Thyroid gland (tissue), 4 donors: ENCODE data around the gene CAPZA3. TPM values are rescaled to one million over a fixed set of nuclear protein-coding genes. Genes with fewer than 3 reads are reported as not detected.

Source experiments
- DNase-seq, 2 donors: peaks; one replicate each; pipeline ENCODE4 v3.0.0-alpha.2; 2019
- H3K27ac ChIP-seq, 3 donors: fragments of 200-600 bp; sonication (generic); 1 replicate in 2 of 3; 2 replicates in 1 of 3; pipeline ENCODE4 v1.5.1; 2016 to 2019; ENCODE audit warnings: mild to moderate bottlenecking in 1 of 3, moderate library complexity in 1 of 3
- H3K27me3 ChIP-seq: fragments of 200-600 bp; sonication (generic); one replicate; pipeline ENCODE4 v1.5.1; 2019
- H3K36me3 ChIP-seq, 2 donors: fragments of 200-600 bp; sonication (generic); one replicate each; pipeline ENCODE4 v1.5.1; 2016 to 2019
- H3K4me1 ChIP-seq, 2 donors: fragments of 200-600 bp; sonication (generic); one replicate each; pipeline ENCODE4 v1.5.1; 2017 to 2019
- H3K4me3 ChIP-seq, 3 donors: fragments of 200-600 bp; sonication (generic); replicated peaks in 1 of 3; 1 replicate in 2 of 3; 2 replicates in 1 of 3; pipeline ENCODE4 v1.5.1; 2016; ENCODE audit warnings: mild to moderate bottlenecking in 1 of 3
- H3K9me3 ChIP-seq: fragments of 200-600 bp; sonication (generic); one replicate; pipeline ENCODE4 v1.5.1; 2017
- CTCF ChIP-seq, 6 experiments: fragments of 200-600 bp in 3 of 6; fragments of 450-650 bp in 3 of 6; sonication (generic) in 3 of 6; IDR thresholded peaks; one replicate each; pipeline ENCODE4 v1.5.1; 2016 to 2019; ENCODE audit warnings: antibody characterized with exemption in 6 of 6, mild to moderate bottlenecking in 2 of 6, inconsistent platforms in 1 of 6, moderate library complexity in 1 of 6
- POLR2A ChIP-seq, 2 donors: fragments of 450-650 bp; IDR thresholded peaks; one replicate each; pipeline ENCODE4 v1.6.1; 2017; ENCODE audit warnings: antibody characterized with exemption in 2 of 2, mild to moderate bottlenecking in 2 of 2, moderate library complexity in 1 of 2
- WGBS, 2 donors: methylation state at CpG; one replicate each; pipeline ENCODE4 v1.1.5; 2017; 5-methylcytosine and 5-hydroxymethylcytosine counted together
- intact Hi-C: fragments of 100-400 bp; cut with DNase I; formaldehyde crosslinking; loops from one replicate; pipeline ENCODE4 v1.15.1; 2023
- total RNA-seq, 4 donors: library from RNA; depleted of rRNA; stranded (reverse); fragments of >200 nt; gene quantifications; one replicate each; pipeline ENCODE4 v1.2.3, GENCODE V29; 2016

CAPZA3 gene
- total RNA-seq, 4 donors from 2014 or later = 0.40 TPM; not detected in 3

GRCh38 chr12:18731156-18731555, 6.8 kb upstream of the CAPZA3 start:
- Histone ChIP-seq H3K27me3 (no peaks in the 10 kb centered on the region), H3K9me3 (no peaks in the 10 kb centered on the region), H3K27ac (no peak overlapping the region), H3K4me3 (no peak overlapping the region), H3K36me3 (no peaks in the 10 kb centered on the region), H3K4me1 (no peaks in the 10 kb centered on the region)
- TF ChIP-seq CTCF (IDR thresholded peaks at IDR 0.05) (no peak), POLR2A (IDR thresholded peaks at IDR 0.05) (no peak)
- 77 to 86% methylated on average over 5 of the region's 5 CpGs for WGBS, 2 donors
- DNase-seq = no peak
- intact Hi-C loops = no loop called here

GRCh38 chr12:18747895-18748294, 10.0 kb downstream of the CAPZA3 start:
- TF ChIP-seq CTCF (IDR thresholded peaks at IDR 0.05) = no peak
- no peak for TF ChIP-seq POLR2A (IDR thresholded peaks at IDR 0.05)
- Histone ChIP-seq H3K9me3 (no peaks in the 10 kb centered on the region), H3K27me3 (no peaks in the 10 kb centered on the region), H3K36me3 (no peaks in the 10 kb centered on the region), H3K27ac (no peak overlapping the region), H3K4me1 (no peaks in the 10 kb centered on the region), H3K4me3 (no peak overlapping the region)
- no peak for DNase-seq
- intact Hi-C loops = no loop called here
- WGBS, 2 donors = 89 to 90% methylated on average over 1 of the region's 1 CpG

GRCh38 chr12:18749386-18749957, 11.6 kb downstream of the CAPZA3 start:
- 57 to 70% methylated on average over 4 of the region's 4 CpGs for WGBS, 2 donors
- intact Hi-C loops = no loop called here
- Histone ChIP-seq H3K4me3 (no peak overlapping the region), H3K36me3 (no peaks in the 10 kb centered on the region), H3K27ac (no peak overlapping the region), H3K9me3 (no peaks in the 10 kb centered on the region), H3K27me3 (no peaks in the 10 kb centered on the region), H3K4me1 (peaks cover 6 to 7% of the 10 kb centered on the region in 2 donors)
- DNase-seq = no peak
- TF ChIP-seq POLR2A (IDR thresholded peaks at IDR 0.05) = no peak
- TF ChIP-seq CTCF (IDR thresholded peaks at IDR 0.05) = no peak

GRCh38 chr12:18750085-18750484, 12.2 kb downstream of the CAPZA3 start:
- H3K4me3 ChIP-seq = no peak overlapping the region
- TF ChIP-seq POLR2A (IDR thresholded peaks at IDR 0.05) (no peak), CTCF (IDR thresholded peaks at IDR 0.05) (no peak)
- intact Hi-C loops = no loop called here
- no peaks in the 10 kb centered on the region for H3K36me3 ChIP-seq
- no peaks in the 10 kb centered on the region for H3K9me3 ChIP-seq
- H3K4me1 ChIP-seq = peaks cover 6 to 7% of the 10 kb centered on the region in 2 donors
- H3K27ac ChIP-seq = no peak overlapping the region
- no peak for DNase-seq
- H3K27me3 ChIP-seq = no peaks in the 10 kb centered on the region
- 59 to 70% methylated on average over 1 of the region's 1 CpG for WGBS, 2 donors

- WGBS, 2 donors = 83 to 90% methylated on average over 2 of the region's 2 CpGs
- Histone ChIP-seq H3K4me1 (peaks cover 6 to 7% of the 10 kb centered on the region in 2 donors), H3K36me3 (no peaks in the 10 kb centered on the region), H3K4me3 (no peak overlapping the region), H3K27ac (no peak overlapping the region), H3K9me3 (no peaks in the 10 kb centered on the region), H3K27me3 (no peaks in the 10 kb centered on the region)
- no peak for TF ChIP-seq CTCF (IDR thresholded peaks at IDR 0.05)
- TF ChIP-seq POLR2A (IDR thresholded peaks at IDR 0.05) = no peak
- intact Hi-C loops = no loop called here
- no peak for DNase-seq
Observed at GRCh38 chr12:18751866-18752265, 13.9 kb downstream of the CAPZA3 start.
